HEK293 (cell line): Measurements from ENCODE around the gene APOL5.

Experiments
- CTCF ChIP-seq: fragments of 450-650 bp; formaldehyde crosslinking; IDR thresholded peaks from 2 replicates; pipeline ENCODE4 v1.5.1; 2016; ENCODE audit warnings: missing biosample characterization, missing genetic modification characterization
- MEIS1 ChIP-seq: sonication (generic); formaldehyde crosslinking; IDR thresholded peaks from 2 replicates; pipeline ENCODE4 v1.8.1; 2022; ENCODE audit warnings: missing genetic modification reagents, mild to moderate bottlenecking, borderline replicate concordance
- PBX3 ChIP-seq: sonication (generic); formaldehyde crosslinking; IDR thresholded peaks from 2 replicates; pipeline ENCODE4 v1.8.1; 2022; ENCODE audit warnings: mild to moderate bottlenecking, moderate library complexity, missing genetic modification reagents
- ZEB2 ChIP-seq: fragments of 450-650 bp; formaldehyde crosslinking; IDR thresholded peaks from 2 replicates; pipeline ENCODE4 v1.5.1; 2016; ENCODE audit warnings: missing biosample characterization, missing genetic modification characterization
- ZNF121 ChIP-seq: fragments of 450-650 bp; formaldehyde crosslinking; IDR thresholded peaks from 2 replicates; pipeline ENCODE4 v1.5.1; 2016; ENCODE audit warnings: missing biosample characterization, missing genetic modification characterization
- ZNF132 ChIP-seq: fragments of 450-650 bp; formaldehyde crosslinking; IDR thresholded peaks from 2 replicates; pipeline ENCODE4 v1.5.1; 2017; ENCODE audit warnings: missing biosample characterization, missing genetic modification characterization, borderline replicate concordance
- ZNF214 ChIP-seq: fragments of 450-650 bp; formaldehyde crosslinking; IDR thresholded peaks from 2 replicates; pipeline ENCODE4 v1.5.1; 2017; ENCODE audit warnings: missing biosample characterization, mild to moderate bottlenecking, missing genetic modification characterization, borderline replicate concordance
- ZNF366 ChIP-seq: fragments of 450-650 bp; formaldehyde crosslinking; conservative IDR thresholded peaks from 2 replicates; pipeline ENCODE4 v1.5.1; 2016; ENCODE audit warnings: missing biosample characterization, missing genetic modification characterization
- ZNF701 ChIP-seq: fragments of 450-650 bp; formaldehyde crosslinking; IDR thresholded peaks from 2 replicates; pipeline ENCODE4 v1.5.1; 2016; ENCODE audit warnings: missing biosample characterization, missing genetic modification characterization
- TF ChIP-seq, protein P1 (sequence below): fragments of 450-650 bp; formaldehyde crosslinking; optimal IDR thresholded peaks from 2 replicates; pipeline ENCODE3; 2016; ENCODE audit warnings: missing biosample characterization, mild to moderate bottlenecking, missing genetic modification characterization
- TF ChIP-seq, protein P2 (sequence below): fragments of 450-650 bp; formaldehyde crosslinking; IDR thresholded peaks from 2 replicates; pipeline ENCODE4 v1.5.1; 2016; ENCODE audit warnings: missing biosample characterization, missing genetic modification characterization

DNA sequence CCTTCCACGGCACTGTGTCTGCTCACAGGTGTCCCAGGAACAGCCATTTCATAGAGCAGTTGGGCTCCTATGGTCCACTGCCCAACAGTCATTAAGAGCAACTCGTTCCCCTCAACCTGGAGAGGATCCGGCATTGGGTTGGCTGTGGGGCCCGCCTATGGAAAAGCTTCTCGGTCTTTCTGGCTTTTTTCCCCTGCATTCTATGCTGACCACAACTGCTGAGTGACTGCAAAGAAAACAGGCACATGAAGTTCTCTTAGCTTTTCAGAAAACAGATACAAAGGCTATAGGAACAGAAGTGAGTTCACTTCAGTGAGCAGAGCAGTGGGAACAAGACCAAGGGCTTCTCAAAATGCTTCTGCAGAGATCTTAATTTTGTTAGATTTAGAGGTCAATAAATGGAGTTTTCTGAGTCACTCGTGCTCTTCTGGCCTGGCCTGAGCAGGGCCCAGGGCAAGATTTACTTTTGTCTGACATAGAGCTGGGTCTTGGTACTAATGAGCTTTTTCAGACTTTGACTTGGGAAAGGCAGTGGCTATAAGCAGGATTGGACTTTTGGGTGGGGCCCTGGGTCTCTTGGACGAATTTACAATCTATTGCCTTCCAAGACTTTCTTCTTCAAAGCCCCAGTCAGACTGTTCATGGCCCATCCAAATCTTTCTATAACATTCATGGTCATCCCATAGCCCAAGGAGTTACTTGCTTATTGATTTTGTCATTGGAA lies 13.6 kb upstream of the APOL5 start:
- TF ChIP-seq ZEB2 (no peak), ZNF121 (tag by site-specific recombination) (no peak), ZNF701 (tag by site-specific recombination) (no peak), PBX3 (CRISPR knock-in tag) (no peak), ZNF132 (tag by site-specific recombination) (no peak), CTCF (tag by site-specific recombination) (no peak), ZNF366 (no peak), MEIS1 (CRISPR knock-in tag) (no peak), ZNF214 (tag by site-specific recombination) (no peak)
- TF ChIP-seq, protein P1, sequence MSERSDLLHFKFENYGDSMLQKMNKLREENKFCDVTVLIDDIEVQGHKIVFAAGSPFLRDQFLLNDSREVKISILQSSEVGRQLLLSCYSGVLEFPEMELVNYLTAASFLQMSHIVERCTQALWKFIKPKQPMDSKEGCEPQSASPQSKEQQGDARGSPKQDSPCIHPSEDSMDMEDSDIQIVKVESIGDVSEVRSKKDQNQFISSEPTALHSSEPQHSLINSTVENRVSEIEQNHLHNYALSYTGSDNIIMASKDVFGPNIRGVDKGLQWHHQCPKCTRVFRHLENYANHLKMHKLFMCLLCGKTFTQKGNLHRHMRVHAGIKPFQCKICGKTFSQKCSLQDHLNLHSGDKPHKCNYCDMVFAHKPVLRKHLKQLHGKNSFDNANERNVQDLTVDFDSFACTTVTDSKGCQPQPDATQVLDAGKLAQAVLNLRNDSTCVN (tag by site-specific recombination): no peak
- TF ChIP-seq, protein P2, sequence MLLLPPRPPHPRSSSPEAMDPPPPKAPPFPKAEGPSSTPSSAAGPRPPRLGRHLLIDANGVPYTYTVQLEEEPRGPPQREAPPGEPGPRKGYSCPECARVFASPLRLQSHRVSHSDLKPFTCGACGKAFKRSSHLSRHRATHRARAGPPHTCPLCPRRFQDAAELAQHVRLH (tag by site-specific recombination): no peak
